ENCODE results near the gene MGST2.
"Not testable (repeated sequence)": the region's sequence is repeated elsewhere in the genome, so short reads cannot be mapped to it uniquely, and the experiment has no call there.

The MGST2 gene

DNA sequence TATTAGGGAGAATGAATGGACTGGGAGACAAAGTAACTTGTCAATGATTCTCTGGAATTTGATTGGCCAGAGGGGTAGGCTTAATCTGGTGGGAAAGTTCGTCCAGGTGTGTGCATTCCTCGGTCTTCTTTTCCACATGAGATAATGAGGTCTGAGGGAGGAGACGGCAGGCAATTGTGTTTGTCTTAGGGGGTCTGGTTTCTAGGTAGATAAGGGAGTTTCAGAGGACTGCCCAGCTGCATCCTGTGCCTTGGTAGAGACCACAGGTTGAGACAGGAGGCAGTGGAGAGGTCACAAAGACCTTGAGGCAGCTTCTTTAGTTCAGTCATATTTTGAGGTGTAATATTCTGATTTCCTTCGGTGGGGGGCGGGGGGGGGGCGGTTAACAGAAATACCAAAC is 4.3 kb downstream of the MGST2 start:
- DNase-seq (ENCODE audit: low spot score) = no peak

- DNase-seq (ENCODE audit: low spot score) = no peak
Observed at GRCh38 chr4:139670775-139671174, 5.2 kb downstream of the MGST2 start.

GRCh38 chr4:139672215-139672614 is 6.6 kb downstream of the MGST2 start:
- DNase-seq (ENCODE audit: low spot score) = no peak

DNA sequence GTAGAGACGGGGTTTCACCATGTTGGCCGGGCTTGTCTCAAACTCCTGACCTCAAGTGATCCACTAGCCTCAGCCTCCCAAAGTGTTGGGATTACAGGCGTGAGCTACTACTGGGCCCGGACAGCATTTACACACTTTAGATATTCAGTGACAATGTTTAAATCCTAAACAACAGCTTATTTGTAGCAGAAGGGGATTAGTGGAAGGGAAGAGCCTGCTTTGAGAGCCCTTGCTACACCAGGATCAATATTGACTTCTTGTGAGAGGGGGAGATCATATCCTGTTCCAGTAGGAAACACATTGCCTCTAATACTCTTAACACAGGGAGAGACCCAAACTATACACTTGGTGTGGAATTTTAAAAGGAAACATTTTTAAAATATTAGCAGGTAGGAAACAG is 7.1 kb downstream of the MGST2 start:
- no peak for DNase-seq (ENCODE audit: low spot score)

GRCh38 chr4:139674875-139675550 is 9.4 kb downstream of the MGST2 start:
- no peak for DNase-seq (ENCODE audit: low spot score)

DNA sequence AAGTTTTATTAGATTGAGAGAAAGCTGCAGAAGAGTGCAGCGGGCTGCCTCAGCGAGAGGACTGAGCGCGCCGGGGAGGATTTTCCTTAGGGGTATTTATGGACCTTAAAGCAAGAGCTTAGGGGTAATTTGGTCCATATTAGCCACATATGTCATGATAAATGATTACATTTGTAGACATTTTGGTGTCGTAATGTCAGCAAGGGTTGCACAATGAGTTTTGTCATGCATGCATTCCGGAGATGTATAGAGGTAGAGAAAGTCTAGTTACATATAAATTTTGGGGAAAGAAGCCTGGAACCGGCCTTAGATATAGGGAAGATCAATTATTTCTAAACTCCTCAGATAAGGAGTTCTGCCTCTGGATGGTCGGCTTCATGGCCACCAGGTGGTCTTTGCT is 10.0 kb downstream of the MGST2 start:
- no peak for DNase-seq (ENCODE audit: low spot score)

- no peak for DNase-seq (ENCODE audit: low spot score)
Observed at GRCh38 chr4:139676365-139676764, 10.7 kb downstream of the MGST2 start.

DNA sequence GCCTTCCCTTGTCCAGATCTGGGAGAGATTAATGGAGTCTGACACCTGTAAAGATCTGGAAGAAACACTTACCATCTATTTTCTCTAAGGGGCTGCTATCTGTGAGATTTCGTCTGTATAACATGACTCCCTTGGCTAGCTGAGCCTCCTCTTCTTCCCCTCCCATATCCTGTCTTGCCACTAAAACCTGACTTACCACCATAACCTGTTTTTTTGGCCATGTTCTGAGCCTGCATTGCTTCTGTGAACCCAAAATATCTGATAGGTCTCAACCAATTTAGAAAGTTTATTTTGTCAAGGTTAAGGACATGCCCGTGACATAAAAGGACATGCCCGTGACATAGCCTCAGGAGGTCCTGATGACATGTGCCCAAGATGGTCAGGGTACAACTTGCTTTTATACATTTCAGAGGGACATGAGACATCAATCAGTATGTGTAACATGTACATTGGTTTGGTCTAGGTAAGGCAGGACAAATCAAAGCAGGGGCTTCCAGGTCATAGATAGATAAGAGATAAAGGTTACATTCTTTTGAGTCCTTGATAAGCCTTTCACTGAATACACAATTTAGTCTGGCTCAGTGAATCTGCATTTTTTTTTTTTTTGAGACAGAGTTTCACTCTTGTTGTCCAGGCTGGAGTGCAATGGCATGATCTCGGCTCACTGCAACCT is 11.4 kb downstream of the MGST2 start:
- no peak for DNase-seq (ENCODE audit: low spot score)

GRCh38 chr4:139682309-139682708 is 16.7 kb downstream of the MGST2 start:
- no peak for DNase-seq (ENCODE audit: low spot score)

- DNase-seq (ENCODE audit: low spot score) = no peak
Observed at GRCh38 chr4:139682741-139683151, 17.1 kb downstream of the MGST2 start.

- peak; percentile 52 for DNase-seq (ENCODE audit: low spot score)
Observed at GRCh38 chr4:139684351-139684750, 18.7 kb downstream of the MGST2 start.

- no peak for DNase-seq (ENCODE audit: low spot score)
Observed at GRCh38 chr4:139685180-139685579, 19.6 kb downstream of the MGST2 start.

DNA sequence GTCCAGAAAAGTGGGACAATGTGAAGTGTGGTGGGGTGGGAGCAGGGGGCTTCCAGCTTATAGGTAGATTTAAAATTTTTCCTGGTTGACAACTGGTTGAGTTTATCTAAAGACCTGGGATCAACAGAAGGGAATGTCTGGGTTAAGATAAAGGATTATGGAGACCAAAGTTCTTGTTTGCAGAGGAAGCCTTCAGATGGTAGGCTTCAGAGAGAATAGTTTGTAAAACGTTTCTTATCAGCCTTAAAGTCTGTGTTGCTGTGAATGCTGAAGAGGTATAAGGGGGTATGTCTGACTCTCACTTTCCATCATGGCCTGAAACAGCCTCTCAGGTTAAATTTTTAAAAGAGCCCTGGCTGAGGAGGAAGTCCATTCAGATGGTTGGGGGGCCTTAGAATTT is 20.5 kb downstream of the MGST2 start:
- no peak for DNase-seq (ENCODE audit: low spot score)

- no peak for DNase-seq (ENCODE audit: low spot score)
Observed at GRCh38 chr4:139686988-139687387, 21.4 kb downstream of the MGST2 start.

DNA sequence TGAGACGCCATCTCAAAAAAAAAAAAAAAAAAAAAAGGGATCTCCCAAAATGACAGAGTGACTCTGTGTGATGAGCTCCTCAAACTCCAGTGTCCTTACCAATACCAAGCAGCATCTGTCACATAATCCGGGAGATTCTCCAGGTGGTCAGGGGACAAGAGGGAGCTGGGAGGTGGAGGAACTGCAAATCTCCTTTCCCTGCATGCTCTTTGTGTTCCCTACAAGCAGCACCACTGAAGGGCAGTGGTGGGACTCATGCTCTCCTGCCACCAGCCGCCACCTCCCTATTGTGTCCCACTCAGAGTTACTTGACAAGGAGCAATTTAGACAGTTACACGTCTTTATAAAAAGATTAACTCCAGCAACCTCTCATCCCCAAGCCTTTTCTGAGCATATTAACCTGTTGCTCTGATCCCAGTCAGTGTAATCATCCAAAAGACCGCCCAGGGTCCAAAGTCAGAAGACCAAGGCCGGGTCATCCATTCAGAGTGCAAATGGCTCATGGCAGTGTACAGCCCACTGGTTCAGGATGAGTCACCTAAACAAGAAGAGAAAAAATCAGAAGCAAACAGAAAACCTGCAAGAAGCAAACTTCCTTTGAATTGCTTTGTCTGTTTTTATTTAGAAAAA is 23.6 kb downstream of the MGST2 start:
- DNase-seq (ENCODE audit: low spot score) = no peak

DNA sequence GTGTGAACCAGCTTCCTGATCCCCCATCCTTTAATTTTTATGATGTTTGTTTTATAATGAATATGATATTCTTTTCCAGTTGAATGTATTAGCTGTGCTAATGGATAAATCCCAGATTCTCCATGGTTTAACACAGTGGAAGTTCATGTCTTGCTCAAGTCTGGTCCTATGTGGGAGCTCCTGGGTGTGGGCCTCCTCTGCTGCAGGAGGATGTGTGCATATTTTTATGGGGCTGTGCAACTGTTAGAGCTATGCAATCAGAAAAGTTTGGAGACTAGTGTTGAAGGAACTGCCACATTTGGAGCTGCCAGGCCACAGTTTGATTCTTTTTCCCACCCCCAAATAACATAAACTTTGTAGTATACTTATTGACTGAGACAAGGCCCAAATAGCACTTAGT is 24.8 kb downstream of the MGST2 start:
- DNase-seq (ENCODE audit: low spot score) = no peak

GRCh38 chr4:139692309-139693012 is 26.8 kb downstream of the MGST2 start:
- DNase-seq (ENCODE audit: low spot score) = no peak

- no peak for DNase-seq (ENCODE audit: low spot score)
Observed at GRCh38 chr4:139694522-139695107, 29.0 kb downstream of the MGST2 start.

- DNase-seq (ENCODE audit: low spot score) = no peak
Observed at GRCh38 chr4:139696491-139696890, 30.9 kb downstream of the MGST2 start.

DNA sequence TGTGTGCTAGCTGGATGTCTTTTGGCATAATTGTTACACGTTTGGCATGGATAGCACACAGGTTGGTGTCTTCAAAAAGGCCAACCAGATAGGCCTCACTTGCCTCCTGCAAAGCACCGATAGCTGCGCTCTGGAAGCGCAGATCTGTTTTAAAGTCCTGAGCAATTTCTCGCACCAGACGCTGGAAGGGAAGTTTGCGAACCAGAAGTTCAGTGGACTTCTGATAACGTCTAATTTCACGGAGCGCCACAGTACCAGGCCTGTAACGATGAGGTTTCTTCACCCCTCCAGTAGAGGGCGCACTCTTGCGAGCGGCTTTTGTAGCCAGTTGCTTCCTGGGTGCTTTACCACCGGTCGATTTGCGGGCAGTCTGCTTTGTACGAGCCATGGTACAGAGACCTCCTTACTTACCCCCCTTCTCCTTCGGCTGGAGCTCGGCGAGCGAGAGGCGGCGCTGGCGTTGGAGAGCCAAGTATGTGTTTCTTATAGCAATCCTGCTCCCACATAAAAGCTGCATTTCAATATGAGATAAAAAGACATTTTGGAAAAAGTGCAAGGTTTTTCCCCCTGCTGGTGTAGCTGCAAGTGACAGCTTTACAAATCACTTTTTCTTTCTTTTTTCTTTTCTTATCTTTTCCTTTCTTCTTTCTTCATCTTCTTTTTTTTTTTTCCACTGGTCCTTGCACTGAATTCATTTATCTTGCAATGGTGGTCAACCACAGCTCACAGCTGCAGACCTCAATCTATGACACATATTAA is 32.7 kb downstream of the MGST2 start:
- not testable (repeated sequence) for DNase-seq (ENCODE audit: low spot score)

DNA sequence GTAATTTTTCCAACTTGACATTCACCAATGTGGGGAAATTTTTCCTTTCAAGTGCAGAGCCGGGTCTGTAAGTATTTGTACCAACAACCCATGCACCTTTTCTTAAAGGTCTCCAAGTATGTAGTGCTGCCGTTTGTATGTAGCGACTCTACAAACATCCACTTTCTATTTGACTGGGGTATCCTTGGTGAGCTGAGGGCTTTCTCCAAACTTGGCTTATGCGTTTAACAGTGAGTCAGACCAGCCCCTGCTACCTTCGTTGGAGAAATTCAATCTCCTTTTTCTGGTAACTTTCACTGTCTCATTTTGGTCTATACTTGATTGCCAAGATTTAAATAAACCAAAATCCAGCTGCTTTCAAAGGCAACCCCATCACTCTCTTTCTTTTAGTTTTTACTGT is 34.9 kb downstream of the MGST2 start:
- DNase-seq (ENCODE audit: low spot score) = no peak

All from AG08395 (cell line).